ENCODE results near the gene PDXK. TPM values are rescaled to one million over a fixed set of nuclear protein-coding genes. Genes with fewer than 3 reads are reported as not detected.

The PDXK gene
- total and polyA plus RNA-seq, 9 of the 15 experiments (the other 6 are each of a cell fraction or from before 2014, with no cell fraction given): 5.6 to 162 (median 76.5) TPM

- TF ChIP-seq CREB3L1 (IDR thresholded peaks at IDR 0.05; ENCODE audit: borderline replicate concordance, low read depth) (peak; percentile 66), ZNF696 (CRISPR knock-in tag; conservative IDR thresholded peaks at IDR 0.05) (no peak), NCOA1 (IDR thresholded peaks at IDR 0.05; ENCODE audit: low read depth) (no peak), ZNF174 (CRISPR knock-in tag; IDR thresholded peaks at IDR 0.05) (no peak), ZNF507 (tag; conservative IDR thresholded peaks at IDR 0.05) (no peak), ZNF518B (CRISPR knock-in tag; IDR thresholded peaks at IDR 0.05) (no peak), EGR1 (conservative IDR thresholded peaks at IDR 0.05) (no peak; the same call in 1 of the 2 replicates), L3MBTL2 (IDR thresholded peaks at IDR 0.05) (peak; percentile 77), DDX20 (tag; IDR thresholded peaks at IDR 0.05; ENCODE audit: low read depth) (no peak), PRDM10 (IDR thresholded peaks at IDR 0.05; ENCODE audit: partially characterized antibody) (peak; percentile 99), ZFP1 (CRISPR knock-in tag; IDR thresholded peaks at IDR 0.05) (no peak), SRSF1 (IDR thresholded peaks at IDR 0.05; ENCODE audit: low read depth, low read length) (no peak)
- TF ChIP-seq, protein P1, sequence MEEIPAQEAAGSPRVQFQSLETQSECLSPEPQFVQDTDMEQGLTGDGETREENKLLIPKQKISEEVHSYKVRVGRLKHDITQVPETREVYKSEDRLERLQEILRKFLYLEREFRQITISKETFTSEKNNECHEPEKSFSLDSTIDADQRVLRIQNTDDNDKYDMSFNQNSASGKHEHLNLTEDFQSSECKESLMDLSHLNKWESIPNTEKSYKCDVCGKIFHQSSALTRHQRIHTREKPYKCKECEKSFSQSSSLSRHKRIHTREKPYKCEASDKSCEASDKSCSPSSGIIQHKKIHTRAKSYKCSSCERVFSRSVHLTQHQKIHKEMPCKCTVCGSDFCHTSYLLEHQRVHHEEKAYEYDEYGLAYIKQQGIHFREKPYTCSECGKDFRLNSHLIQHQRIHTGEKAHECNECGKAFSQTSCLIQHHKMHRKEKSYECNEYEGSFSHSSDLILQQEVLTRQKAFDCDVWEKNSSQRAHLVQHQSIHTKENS (CRISPR knock-in tag; IDR thresholded peaks at IDR 0.05): no peak
- TF ChIP-seq, protein P2, sequence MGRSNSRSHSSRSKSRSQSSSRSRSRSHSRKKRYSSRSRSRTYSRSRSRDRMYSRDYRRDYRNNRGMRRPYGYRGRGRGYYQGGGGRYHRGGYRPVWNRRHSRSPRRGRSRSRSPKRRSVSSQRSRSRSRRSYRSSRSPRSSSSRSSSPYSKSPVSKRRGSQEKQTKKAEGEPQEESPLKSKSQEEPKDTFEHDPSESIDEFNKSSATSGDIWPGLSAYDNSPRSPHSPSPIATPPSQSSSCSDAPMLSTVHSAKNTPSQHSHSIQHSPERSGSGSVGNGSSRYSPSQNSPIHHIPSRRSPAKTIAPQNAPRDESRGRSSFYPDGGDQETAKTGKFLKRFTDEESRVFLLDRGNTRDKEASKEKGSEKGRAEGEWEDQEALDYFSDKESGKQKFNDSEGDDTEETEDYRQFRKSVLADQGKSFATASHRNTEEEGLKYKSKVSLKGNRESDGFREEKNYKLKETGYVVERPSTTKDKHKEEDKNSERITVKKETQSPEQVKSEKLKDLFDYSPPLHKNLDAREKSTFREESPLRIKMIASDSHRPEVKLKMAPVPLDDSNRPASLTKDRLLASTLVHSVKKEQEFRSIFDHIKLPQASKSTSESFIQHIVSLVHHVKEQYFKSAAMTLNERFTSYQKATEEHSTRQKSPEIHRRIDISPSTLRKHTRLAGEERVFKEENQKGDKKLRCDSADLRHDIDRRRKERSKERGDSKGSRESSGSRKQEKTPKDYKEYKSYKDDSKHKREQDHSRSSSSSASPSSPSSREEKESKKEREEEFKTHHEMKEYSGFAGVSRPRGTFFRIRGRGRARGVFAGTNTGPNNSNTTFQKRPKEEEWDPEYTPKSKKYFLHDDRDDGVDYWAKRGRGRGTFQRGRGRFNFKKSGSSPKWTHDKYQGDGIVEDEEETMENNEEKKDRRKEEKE (IDR thresholded peaks at IDR 0.05; ENCODE audit: borderline replicate concordance in 1 of 2, control insufficient read depth in 1 of 2, low read depth in 2 of 2, low read length in 1 of 2): no peak
These were observed 57.0 kb downstream of the PDXK start, which contains the start of gene CSTB (continued) for GRCh38 chr21:43775795-43776430.

Data from K562 (cell line).